Liver (tissue), 3 donors: ENCODE data around the gene TEX48.

Experiments used
- ATF3 ChIP-seq: IDR thresholded peaks from 2 replicates; pipeline ENCODE4 v1.6.1; 2016; ENCODE audit warnings: antibody characterized with exemption
- CTCF ChIP-seq: fragments of 150-350 bp; IDR thresholded peaks from 2 replicates; pipeline ENCODE4 v1.5.1; 2017; ENCODE audit warnings: improper control_type of control experiment, low read depth, low read length; ENCODE audit not compliant: missing input control
- EGR1 ChIP-seq, 2 donors: IDR thresholded peaks; 2 replicates each; pipeline ENCODE4 v1.6.1; 2016 to 2018; ENCODE audit warnings: antibody characterized with exemption in 2 of 2, low read depth in 2 of 2
- HNF4A ChIP-seq, 2 donors: conservative IDR thresholded peaks; 2 replicates each; pipeline ENCODE4 v1.6.1; 2016; ENCODE audit warnings: antibody characterized with exemption in 2 of 2, mild to moderate bottlenecking in 2 of 2
- TAF1 ChIP-seq: conservative IDR thresholded peaks from 2 replicates; pipeline ENCODE4 v1.6.1; 2016; ENCODE audit warnings: antibody characterized with exemption, mild to moderate bottlenecking
- YY1 ChIP-seq: IDR thresholded peaks from 2 replicates; pipeline ENCODE4 v1.6.1; 2016; ENCODE audit warnings: antibody characterized with exemption, mild to moderate bottlenecking
- donor health status: healthy.
- donor health status: healthy.

DNA sequence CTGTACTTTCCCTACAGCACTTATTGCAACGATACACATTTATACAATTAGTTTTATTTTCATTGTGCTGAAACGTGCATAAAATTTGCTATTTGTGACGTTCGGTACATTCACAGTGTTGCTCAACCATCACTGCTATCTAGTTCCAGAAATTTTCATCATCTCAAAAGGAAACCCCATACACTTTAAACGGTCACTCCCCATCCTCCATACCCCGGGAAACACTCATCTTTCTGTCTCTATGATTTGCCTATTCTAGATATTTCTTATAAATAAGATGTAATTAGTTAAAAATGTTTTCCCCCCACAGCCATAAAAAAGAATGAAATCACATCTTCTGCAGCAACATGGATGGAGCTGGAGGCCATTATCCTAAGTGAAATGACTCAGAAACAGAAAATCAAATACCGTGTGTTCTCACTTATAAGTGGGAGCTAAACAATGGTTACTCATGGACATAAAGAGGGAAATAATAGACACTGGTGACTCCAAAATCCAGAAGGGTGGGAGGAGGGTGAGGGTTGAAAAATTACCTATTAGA is 40.2 kb upstream of the TEX48 start:
- TF ChIP-seq CTCF = no peak
- no peak for TF ChIP-seq YY1
- no peak for TF ChIP-seq TAF1
- TF ChIP-seq EGR1 (IDR thresholded peaks at IDR 0.05; ENCODE audit: low read depth in 2 of 2) = no peak
- no peak for TF ChIP-seq ATF3
- no peak for TF ChIP-seq HNF4A (conservative IDR thresholded peaks at IDR 0.05)
